Retinal pigment epithelial cell (primary cell): ENCODE results near the gene TLX3.
"Not testable (repeated sequence)": the region's sequence is repeated elsewhere in the genome, so short reads cannot be mapped to it uniquely, and the experiment has no call there.

Experiments
- DNase-seq: peaks from one replicate; pipeline ENCODE4 v3.0.0-alpha.2; 2010; ENCODE audit warnings: low read depth
- H3K4me3 ChIP-seq: 2 replicates; pipeline ENCODE4 v1.5.1; 2011; ENCODE audit warnings: mild to moderate bottlenecking, low read length, control low read depth, moderate library complexity
- TF ChIP-seq, protein P1 (sequence below): conservative IDR thresholded peaks from 2 replicates; pipeline ENCODE4 v1.5.1; 2011; ENCODE audit warnings: low read depth, low read length, control low read depth, inconsistent platforms

The TLX3 gene

DNA sequence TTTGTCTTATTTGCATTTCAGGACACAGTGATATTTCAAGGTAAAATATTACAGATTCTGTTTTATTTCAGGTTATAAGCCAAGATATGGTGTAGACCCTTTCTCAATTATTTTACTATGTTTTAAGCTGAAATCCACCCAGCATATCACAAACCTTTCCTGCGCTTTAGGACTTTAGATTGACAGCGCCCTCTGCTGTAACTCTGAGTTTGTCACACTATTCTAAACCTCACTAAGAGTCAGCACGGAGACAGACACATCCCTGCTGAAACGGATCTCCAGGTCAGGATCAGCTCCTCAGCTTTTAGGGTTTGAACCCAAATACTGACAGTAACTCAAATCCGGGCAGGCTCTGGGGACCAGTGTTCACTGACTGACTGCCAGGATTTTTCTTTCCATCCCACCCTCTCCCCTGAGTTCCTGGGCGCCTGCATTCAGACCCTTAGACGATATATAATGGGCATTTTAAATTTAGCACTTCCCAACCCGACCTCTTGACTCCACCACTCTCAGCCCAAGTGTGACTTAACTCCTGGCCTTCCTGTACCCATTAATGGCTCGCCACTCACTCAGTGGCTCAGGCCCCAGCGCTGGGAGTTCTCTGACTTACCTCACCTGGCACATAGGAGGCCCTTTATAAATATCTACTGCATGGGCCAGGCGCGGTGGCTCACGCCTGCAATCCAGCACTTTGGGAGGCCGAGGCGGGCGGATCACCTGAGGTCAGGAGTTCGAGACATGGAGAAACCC lies 33.5 kb downstream of the TLX3 start:
- TF ChIP-seq, protein P1, sequence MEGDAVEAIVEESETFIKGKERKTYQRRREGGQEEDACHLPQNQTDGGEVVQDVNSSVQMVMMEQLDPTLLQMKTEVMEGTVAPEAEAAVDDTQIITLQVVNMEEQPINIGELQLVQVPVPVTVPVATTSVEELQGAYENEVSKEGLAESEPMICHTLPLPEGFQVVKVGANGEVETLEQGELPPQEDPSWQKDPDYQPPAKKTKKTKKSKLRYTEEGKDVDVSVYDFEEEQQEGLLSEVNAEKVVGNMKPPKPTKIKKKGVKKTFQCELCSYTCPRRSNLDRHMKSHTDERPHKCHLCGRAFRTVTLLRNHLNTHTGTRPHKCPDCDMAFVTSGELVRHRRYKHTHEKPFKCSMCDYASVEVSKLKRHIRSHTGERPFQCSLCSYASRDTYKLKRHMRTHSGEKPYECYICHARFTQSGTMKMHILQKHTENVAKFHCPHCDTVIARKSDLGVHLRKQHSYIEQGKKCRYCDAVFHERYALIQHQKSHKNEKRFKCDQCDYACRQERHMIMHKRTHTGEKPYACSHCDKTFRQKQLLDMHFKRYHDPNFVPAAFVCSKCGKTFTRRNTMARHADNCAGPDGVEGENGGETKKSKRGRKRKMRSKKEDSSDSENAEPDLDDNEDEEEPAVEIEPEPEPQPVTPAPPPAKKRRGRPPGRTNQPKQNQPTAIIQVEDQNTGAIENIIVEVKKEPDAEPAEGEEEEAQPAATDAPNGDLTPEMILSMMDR, result peak; percentile 80
- DNase-seq, result no peak
- H3K4me3 ChIP-seq, result no peak overlapping the region

DNA sequence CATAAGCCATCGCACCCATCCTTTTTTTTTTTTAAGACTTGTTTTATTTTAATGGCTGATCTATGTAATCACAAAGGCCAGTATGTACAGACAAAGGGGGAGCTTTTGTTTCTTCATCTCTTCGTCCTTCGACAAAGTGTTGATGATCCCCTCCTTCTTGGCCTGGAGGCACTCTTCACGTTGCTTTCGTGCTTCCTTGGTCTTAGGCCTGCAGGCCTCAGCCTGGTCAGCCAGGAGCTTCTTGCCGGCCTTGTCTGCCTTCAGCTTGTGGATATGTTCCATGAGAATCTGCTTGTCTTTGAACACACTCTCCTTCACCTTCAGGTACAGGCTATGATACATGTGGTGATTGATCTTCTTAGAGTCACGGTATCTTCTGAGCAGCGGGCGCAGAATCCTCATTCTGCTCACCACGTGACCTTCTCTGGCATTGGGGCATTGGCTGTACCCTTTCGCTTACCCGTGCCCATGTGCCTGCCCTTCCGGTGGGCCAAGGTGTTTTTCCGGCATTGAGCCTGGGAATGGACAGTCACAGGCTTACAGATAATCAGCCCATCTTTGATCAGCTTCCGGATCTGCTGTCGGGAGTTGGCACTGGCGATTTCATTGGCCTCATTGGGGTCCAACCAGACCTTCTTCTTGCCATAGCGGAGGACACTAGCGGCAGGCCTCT lies 36.0 kb downstream of the TLX3 start:
- DNase-seq, result no peak
- TF ChIP-seq, protein P1, result no peak
- H3K4me3 ChIP-seq, result no peak overlapping the region

DNA sequence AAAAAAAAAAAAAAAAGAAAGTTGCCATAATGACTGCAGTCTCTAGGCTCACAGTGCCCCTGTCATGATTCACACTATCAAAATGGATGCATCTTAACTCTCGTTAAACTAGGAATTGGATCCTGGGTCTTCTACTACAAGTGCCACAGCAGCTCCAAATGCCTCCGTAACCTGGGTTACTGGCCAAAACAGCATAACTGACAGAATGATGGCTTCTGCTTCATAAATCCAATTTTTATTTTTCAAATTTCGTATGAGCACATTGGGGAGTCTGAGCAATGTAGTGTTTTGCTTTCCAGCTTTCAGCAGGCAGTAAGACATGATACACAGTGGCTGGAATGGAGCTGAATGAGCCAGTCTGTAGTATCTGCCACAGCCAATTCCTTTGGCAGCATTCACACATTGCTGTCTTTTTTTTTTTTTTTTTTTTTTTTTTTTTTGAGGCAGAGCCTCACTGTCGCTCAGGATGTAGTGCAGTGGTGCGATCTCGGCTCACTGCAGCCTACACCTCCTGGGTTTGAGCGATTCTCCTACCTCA lies 42.6 kb downstream of the TLX3 start:
- TF ChIP-seq, protein P1, result no peak
- no peak for DNase-seq
- no peak overlapping the region for H3K4me3 ChIP-seq

DNA sequence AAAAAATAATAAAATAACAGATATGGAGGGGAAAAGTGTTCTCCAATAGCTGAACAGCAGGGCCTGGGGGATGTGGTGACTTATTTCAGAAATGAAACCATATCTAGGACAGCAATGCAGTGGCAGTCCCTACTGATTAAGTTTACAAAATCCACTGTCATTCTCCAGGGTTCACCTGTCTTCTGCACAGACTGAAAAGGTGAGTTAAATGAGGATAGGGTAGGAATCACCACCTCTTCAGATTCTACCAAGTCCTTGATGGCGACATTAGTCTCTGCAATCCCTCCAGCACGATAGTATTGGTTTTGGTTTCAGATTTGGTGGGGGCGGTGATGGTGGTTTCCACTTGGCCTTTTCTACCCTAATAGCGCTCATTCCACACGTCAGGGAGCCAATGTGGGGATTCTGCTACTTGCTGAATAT lies 46.3 kb downstream of the TLX3 start:
- no peak for DNase-seq
- H3K4me3 ChIP-seq, result no peak overlapping the region
- TF ChIP-seq, protein P1, result no peak

DNA sequence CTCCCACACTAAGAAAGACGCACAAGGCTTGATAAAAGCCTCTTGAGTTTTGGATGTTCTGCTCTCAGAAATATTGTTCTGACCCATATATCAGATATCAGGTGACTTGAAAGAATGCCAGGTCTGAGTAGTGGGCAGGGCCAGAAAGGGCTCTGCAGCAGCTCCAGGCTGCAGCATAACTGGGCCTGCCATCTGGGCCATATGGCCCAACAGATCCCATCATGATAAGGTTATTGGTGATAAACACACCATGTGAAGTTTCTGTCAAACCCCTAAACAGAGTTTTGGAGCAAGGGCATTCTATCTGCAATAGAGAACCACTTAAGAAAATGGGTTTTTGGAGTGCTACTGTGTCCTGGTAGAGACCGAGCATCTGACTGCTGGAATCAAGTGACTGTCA lies 48.8 kb downstream of the TLX3 start:
- no peak overlapping the region for H3K4me3 ChIP-seq
- TF ChIP-seq, protein P1, result no peak
- no peak for DNase-seq

DNA sequence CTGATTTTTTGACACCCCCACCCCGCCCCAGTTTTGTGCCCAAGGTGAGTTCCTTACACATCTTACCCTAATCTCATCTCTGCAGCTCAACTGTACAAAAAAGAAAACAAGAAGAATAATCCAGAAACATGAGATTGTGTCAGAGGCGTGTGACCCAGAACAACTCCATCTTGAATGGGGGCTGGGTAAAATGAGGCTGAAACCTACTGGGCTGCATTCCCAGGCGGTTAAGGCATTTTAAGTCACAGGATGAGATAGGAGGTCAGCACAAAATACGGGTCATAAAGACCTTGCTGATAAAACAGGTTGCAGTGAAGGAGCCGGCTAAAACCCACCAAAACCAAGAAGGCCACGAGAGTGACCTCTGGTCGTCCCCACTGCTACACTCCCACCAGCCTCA lies 52.1 kb downstream of the TLX3 start:
- DNase-seq, H3K4me3 ChIP-seq: not testable (repeated sequence)
